HG03565 (cell line): ENCODE measurements around the gene ADAM8.

ENCODE experiments used
- ATAC-seq: cut with Tn5 transposase; IDR thresholded peaks from one replicate; pipeline ENCODE4 v1.9.1; 2021; ENCODE audit warnings: mild to moderate bottlenecking, moderate library complexity; ENCODE audit not compliant: unreplicated experiment

The ADAM8 gene

GRCh38 chr10:133214468-133215410, 61.9 kb downstream of the ADAM8 start:
- ATAC-seq, result no peak

- ATAC-seq, result no peak
Observed at GRCh38 chr10:133213641-133214467, 62.8 kb downstream of the ADAM8 start.

GRCh38 chr10:133212853-133213494, 63.7 kb downstream of the ADAM8 start:
- no peak for ATAC-seq
